Stimulated activated naive CD8-positive, alpha-beta T cell treated with anti-CD3 and anti-CD28 coated beads, Interleukin-15, amount 100 ng/mL, for 72 hours (primary cell): ENCODE results near the gene CDH26.
"Not testable (repeated sequence)": the region's sequence is repeated elsewhere in the genome, so short reads cannot be mapped to it uniquely, and the experiment has no call there.

Experiments used
- ATAC-seq: fragments of 150-1000 bp; cut with Tn5 transposase; 2 replicates; pipeline ENCODE4 v1.10.0; 2021; ENCODE audit warnings: mild to moderate bottlenecking, moderate library complexity
- DNase-seq, 2 donors: peaks; one replicate each; pipeline ENCODE4 v3.0.0; 2021 to 2022
- H3K27ac Mint-ChIP-seq, 2 donors: one replicate each; pipeline ENCODE4 v1.8.0; 2022; ENCODE audit warnings: mild to moderate bottlenecking in 2 of 2, mixed read lengths in 2 of 2, moderate library complexity in 2 of 2
- H3K27me3 Mint-ChIP-seq: one replicate; pipeline ENCODE4 v1.8.0; 2022; ENCODE audit warnings: mixed read lengths
- H3K4me1 Mint-ChIP-seq: one replicate; pipeline ENCODE4 v1.8.0; 2022; ENCODE audit warnings: mild to moderate bottlenecking, mixed read lengths
- H3K4me3 Mint-ChIP-seq, 2 donors: one replicate each; pipeline ENCODE4 v1.8.0; 2022; ENCODE audit warnings: mild to moderate bottlenecking in 2 of 2, mixed read lengths in 2 of 2, moderate library complexity in 1 of 2
- H3K9me3 Mint-ChIP-seq, 2 donors: one replicate each; pipeline ENCODE4 v1.8.0; 2022; ENCODE audit warnings: mixed read lengths in 2 of 2

The CDH26 gene

DNA sequence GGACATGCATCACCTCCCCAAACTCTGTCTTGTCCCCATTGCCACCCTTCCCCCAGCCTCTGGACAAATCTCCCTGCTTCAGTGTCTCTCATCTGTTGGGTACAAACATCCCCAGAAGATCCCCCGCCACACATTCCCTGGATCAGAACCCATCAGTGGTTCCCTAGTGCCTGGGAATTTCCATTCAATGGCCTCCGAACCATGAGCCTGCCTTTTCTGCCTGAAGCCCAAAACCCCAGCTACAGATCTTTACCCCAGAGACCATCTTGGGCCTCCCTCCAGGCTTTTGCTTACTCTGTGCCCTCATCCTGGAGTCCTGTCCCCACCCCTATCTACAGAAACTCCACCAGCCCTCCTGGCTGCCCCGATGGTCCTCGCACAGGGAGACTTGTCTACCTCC, 78.1 kb downstream of the CDH26 start:
- no peak for ATAC-seq
- no peak overlapping the region for H3K4me3 Mint-ChIP-seq
- H3K9me3 Mint-ChIP-seq = peaks cover 0 to 13% of the 10 kb centered on the region in 2 donors
- DNase-seq = no peak
- H3K27me3 Mint-ChIP-seq = peaks cover 10% of the 10 kb centered on the region
- H3K27ac Mint-ChIP-seq = no peak overlapping the region
- H3K4me1 Mint-ChIP-seq = no peaks in the 10 kb centered on the region

DNA sequence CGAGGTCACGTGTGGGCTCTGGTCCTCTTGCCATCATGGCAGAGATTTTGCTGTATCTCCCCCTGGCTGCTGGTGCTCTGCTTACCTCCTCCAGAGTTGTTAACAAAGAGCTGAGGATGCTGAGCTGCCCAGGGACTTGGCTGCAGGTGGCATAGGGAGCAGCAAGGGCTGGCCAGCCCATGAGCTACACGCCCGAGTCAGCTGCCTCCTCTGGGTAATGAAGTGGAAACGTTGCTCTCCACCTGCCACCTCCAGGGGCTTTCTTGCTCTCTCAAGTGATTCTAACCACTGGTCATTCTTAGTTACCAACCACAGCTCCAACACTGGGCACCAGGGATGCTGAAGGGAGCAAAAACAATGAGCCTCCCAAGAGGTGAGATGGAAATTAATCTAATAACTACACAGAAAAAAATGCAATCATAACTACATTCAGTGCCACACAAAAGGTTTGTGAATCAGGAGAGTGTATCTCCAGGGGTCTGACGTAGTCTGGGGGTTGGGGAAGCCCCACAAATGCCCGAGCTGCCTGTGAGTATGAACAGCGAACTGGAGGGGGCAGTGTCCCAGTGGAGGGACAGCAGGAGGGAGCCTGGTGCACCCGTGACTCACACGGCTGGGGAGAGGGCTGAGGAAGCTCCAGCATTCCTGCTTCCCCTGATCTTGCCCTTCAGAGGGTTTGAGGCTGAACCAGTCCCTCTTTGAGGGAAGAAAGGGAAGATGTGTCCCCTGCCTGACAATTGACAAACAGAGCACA, 78.7 kb downstream of the CDH26 start:
- Mint-ChIP-seq H3K4me1 (no peaks in the 10 kb centered on the region), H3K27me3 (peaks cover 10% of the 10 kb centered on the region), H3K9me3 (peaks cover 0 to 13% of the 10 kb centered on the region in 2 donors)

DNA sequence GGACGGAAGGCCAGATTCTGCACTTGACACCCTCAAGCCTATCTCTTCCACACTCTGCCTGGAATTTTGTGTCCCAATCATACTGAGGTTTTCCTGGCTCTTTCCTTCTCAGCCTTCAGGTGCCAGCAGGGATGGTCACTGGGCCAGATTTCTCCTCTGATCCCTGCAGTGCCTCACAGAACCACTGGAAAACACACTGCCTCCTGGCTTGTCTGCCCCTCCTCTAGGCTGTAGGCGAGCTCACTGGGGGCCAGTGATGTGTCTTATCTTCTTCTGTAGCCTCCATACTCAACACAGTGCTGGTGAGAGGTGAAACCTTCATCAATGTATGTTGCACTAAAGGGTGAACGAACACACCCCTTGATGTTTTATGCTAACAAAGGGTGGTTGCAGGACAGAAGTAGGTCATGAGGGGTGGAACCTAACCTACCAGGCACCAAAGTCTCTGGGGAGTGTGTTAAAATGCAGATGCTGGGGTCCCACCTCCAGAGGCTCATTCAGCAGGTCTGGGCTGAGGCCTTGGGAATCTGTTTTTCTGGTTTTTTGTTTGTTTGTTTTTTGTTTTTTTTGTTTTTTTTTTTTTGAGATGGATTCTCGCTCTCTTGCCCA, 80.3 kb downstream of the CDH26 start:
- DNase-seq (no peak), ATAC-seq (no peak)
- peaks cover 10% of the 10 kb centered on the region for H3K27me3 Mint-ChIP-seq
- no peaks in the 10 kb centered on the region for H3K4me1 Mint-ChIP-seq
- H3K4me3 Mint-ChIP-seq = no peak overlapping the region
- H3K9me3 Mint-ChIP-seq = peaks cover 0 to 13% of the 10 kb centered on the region in 2 donors
- H3K27ac Mint-ChIP-seq = peak overlapping the region in 1 of 2 donors; percentile 27

More for the DNA sequence above, 78.7 kb downstream of the CDH26 start:
- DNase-seq = no peak
- ATAC-seq = no peak
- Mint-ChIP-seq H3K4me3 (no peak overlapping the region), H3K27ac (no peak overlapping the region)

DNA sequence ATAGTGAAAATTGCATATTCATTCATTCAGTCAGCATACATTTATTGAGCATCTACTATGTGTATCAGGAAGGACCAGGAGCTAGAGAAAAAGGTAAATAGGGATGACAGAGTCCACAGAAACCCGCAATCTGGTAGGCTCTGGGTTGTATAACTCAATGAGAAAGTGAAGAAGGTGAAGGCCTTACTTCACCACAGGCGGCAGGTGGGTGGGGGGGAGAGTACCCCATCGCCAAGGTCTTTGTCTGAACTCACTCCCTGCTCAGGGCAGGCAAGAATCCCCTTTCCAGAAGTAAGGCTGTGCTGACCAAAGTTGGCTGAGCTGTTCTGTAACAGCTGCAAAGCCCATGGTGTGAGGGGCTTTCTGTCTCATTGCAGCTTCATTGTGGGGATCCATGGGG, 81.3 kb downstream of the CDH26 start:
- H3K4me3 Mint-ChIP-seq = no peak overlapping the region
- ATAC-seq (no peak), DNase-seq (no peak)
- peaks cover 0 to 13% of the 10 kb centered on the region in 2 donors for H3K9me3 Mint-ChIP-seq
- H3K27ac Mint-ChIP-seq = no peak overlapping the region
- H3K4me1 Mint-ChIP-seq = no peaks in the 10 kb centered on the region
- peaks cover 10% of the 10 kb centered on the region for H3K27me3 Mint-ChIP-seq

DNA sequence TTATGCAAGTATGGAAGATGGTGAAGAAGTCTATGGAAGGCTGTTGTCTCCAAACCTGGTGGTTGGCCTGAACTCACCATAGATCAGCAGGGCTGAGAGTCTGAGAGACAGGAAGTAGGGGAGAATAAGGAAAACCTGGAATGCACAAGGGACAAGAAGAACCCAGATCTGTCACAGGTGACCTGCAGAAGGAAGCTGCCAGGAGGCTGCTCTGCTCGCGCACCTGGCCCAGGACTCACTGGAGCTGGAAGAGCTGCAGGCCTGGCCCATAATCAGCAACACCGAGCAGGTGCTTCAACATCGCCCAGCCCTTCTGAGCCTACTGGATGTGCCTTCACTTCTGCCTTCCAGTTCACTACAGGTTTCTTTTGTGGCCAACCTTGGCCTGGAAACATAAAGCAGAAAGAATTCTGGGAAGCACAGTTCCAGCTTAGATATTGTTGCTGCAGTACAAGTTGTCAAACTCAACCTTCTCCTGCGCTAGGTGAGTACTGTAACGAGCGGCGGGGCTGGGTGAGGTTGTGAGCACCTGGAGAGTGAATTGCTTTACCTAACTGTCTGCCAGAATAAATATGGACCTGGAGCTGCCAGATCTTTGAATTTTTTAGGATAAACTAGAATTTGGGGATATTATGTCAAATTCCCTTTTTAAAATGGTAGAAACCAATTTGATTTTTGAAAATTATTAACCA, 82.4 kb downstream of the CDH26 start:
- H3K27me3 Mint-ChIP-seq = peaks cover 10% of the 10 kb centered on the region
- no peaks in the 10 kb centered on the region for H3K4me1 Mint-ChIP-seq
- no peak for DNase-seq
- H3K27ac Mint-ChIP-seq = no peak overlapping the region
- no peak overlapping the region for H3K4me3 Mint-ChIP-seq
- peaks cover 0 to 11% of the 10 kb centered on the region in 2 donors for H3K9me3 Mint-ChIP-seq
- ATAC-seq = no peak

- not testable (repeated sequence) for H3K27ac Mint-ChIP-seq, H3K4me3 Mint-ChIP-seq, H3K4me1 Mint-ChIP-seq, H3K9me3 Mint-ChIP-seq, H3K27me3 Mint-ChIP-seq, DNase-seq, ATAC-seq
These were observed 83.4 kb downstream of the CDH26 start for GRCh38 chr20:60041436-60042165.

GRCh38 chr20:60043435-60043834, 85.2 kb downstream of the CDH26 start:
- Mint-ChIP-seq H3K27me3 (no peaks in the 10 kb centered on the region), H3K9me3 (no peaks in the 10 kb centered on the region), H3K4me3 (no peak overlapping the region), H3K4me1 (no peaks in the 10 kb centered on the region), H3K27ac (no peak overlapping the region)
- DNase-seq (no peak), ATAC-seq (no peak)

- Mint-ChIP-seq H3K4me1 (no peaks in the 10 kb centered on the region), H3K4me3 (no peak overlapping the region), H3K27ac (peak overlapping the region in 1 of 2 donors; percentile 51), H3K9me3 (no peaks in the 10 kb centered on the region), H3K27me3 (no peaks in the 10 kb centered on the region)
- DNase-seq = no peak
- no peak for ATAC-seq
These were observed 87.8 kb downstream of the CDH26 start for GRCh38 chr20:60046011-60046413.

DNA sequence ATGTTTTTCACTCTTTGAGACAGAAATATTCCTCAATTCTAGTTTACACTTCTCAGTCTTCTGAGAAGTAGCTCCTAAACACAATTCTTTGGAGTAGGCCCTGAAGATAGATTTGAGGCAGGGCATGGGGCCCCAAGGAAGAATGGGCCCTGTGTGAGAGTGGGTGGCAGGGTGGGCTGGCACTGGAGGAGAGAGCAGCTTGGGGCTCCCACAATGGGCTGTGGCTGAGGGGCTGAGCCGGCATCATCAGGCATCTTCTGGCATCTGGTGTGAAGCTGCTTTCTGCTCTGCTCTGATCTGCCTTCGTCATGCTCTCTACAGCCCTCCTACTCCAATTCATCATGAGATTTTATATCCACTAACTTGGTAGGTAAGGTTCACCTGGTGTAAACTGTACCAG, 88.2 kb downstream of the CDH26 start:
- no peak for DNase-seq
- no peaks in the 10 kb centered on the region for H3K9me3 Mint-ChIP-seq
- no peaks in the 10 kb centered on the region for H3K27me3 Mint-ChIP-seq
- no peak for ATAC-seq
- no peaks in the 10 kb centered on the region for H3K4me1 Mint-ChIP-seq
- H3K4me3 Mint-ChIP-seq = no peak overlapping the region
- H3K27ac Mint-ChIP-seq = no peak overlapping the region

DNA sequence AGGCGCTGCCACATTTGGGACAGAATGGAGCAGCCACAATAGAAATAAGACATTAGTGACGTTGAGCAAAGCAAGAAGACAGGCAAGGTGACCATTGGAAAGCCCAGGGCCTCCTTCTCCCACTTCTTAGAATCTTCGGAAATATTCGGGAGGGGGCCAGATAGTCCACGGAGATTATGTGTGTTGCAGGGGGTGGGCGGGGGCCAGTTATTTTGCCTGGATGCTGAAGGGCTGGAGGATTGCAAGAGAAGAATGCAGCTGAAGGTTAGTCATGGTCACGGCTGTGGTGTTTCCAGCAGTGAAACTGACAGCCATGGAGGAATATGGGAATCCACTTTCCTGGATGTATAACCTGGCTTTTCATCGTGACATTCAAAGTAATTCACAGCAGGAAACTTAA, 88.6 kb downstream of the CDH26 start:
- Mint-ChIP-seq H3K27me3 (no peaks in the 10 kb centered on the region), H3K4me3 (no peak overlapping the region), H3K27ac (no peak overlapping the region), H3K4me1 (no peaks in the 10 kb centered on the region), H3K9me3 (no peaks in the 10 kb centered on the region)
- ATAC-seq (no peak), DNase-seq (no peak)

- Mint-ChIP-seq H3K27ac (peak overlapping the region in 1 of 2 donors; percentile 43), H3K4me1 (no peaks in the 10 kb centered on the region), H3K4me3 (no peak overlapping the region), H3K27me3 (peaks cover 5% of the 10 kb centered on the region), H3K9me3 (no peaks in the 10 kb centered on the region)
- ATAC-seq (no peak), DNase-seq (no peak)
These were observed 90.7 kb downstream of the CDH26 start for GRCh38 chr20:60048634-60049521.

- Mint-ChIP-seq H3K27ac (no peak overlapping the region), H3K27me3 (peaks cover 7% of the 10 kb centered on the region), H3K4me1 (peaks cover 1% of the 10 kb centered on the region), H3K4me3 (no peak overlapping the region), H3K9me3 (no peaks in the 10 kb centered on the region)
- DNase-seq (no peak), ATAC-seq (no peak)
These were observed 91.4 kb downstream of the CDH26 start for GRCh38 chr20:60049601-60050000.

DNA sequence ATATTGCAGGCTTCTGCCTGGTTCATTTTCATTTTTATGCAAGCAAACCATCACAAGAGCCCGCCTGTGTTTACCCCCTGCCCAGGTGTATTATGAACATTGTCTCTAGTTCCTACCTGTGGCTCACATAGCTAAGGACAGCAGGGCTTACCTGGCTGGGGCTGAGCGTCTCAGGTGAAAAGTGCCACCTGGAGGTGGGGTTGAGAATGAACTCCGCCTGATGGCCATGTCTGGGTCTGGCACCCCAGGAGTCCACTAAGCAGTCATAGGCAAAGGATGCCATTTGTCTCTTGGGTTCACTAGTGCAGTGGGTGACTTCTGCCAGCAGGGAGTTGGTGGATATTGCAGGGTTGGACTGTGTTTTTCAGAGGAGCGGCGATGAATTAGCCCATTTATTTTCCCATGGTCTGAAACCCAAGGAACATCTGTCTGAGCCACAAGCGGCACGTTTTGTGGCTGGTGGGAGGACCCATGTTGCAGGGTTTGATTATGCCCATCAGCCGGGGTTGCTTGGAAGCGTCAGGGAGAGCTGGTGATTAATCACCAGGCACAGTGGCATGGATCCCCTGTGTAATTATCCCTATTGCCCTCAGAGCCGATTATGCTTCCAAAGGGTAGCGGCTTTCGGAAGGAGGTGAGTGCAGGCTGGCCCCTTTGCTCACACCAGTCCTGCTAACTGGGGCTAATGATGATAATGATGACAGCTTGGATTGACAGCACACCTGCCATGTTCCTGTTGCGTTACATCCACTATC, 92.1 kb downstream of the CDH26 start:
- Mint-ChIP-seq H3K4me3 (no peak overlapping the region), H3K9me3 (no peaks in the 10 kb centered on the region), H3K27me3 (peaks cover 7% of the 10 kb centered on the region), H3K4me1 (peaks cover 9% of the 10 kb centered on the region), H3K27ac (no peak overlapping the region)
- ATAC-seq = peak; percentile 48
- DNase-seq = no peak

DNA sequence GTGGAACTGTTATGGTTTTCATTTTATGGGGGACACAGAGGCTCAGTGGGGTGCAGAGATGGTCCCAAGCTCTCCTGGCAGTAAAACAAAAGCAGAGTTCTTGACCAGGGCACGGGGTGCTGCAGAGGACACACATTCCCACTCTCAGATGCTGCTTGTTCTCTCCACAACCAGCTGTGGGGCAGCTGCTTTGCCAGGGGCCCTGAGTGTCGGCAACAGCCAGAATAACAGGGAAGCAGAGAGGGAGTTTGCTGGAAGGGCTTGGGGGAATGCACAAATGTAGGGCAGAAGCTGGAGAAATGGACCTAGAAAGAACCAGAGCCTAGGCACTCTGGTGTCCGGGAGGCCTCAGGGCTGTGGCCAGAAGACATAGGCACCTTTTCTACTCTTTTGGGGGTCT, 93.7 kb downstream of the CDH26 start:
- H3K27ac Mint-ChIP-seq = no peak overlapping the region
- ATAC-seq = no peak

More for the DNA sequence above, 93.7 kb downstream of the CDH26 start:
- Mint-ChIP-seq H3K9me3 (no peaks in the 10 kb centered on the region), H3K4me1 (peaks cover 24% of the 10 kb centered on the region), H3K27me3 (peaks cover 7% of the 10 kb centered on the region), H3K4me3 (no peak overlapping the region)
- no peak for DNase-seq
